ENCODE data around the gene LHX3.

Gene LHX3

GRCh38 chr9:136212345-136212950 is 7.5 kb upstream of the LHX3 start:
- no peak for TF ChIP-seq CTCF (IDR thresholded peaks at IDR 0.05)

- no peak for TF ChIP-seq CTCF (IDR thresholded peaks at IDR 0.05)
Measured at GRCh38 chr9:136211441-136212344, 6.8 kb upstream of the LHX3 start.

GRCh38 chr9:136211006-136211405 is 6.1 kb upstream of the LHX3 start:
- TF ChIP-seq CTCF (IDR thresholded peaks at IDR 0.05), result no peak

GRCh38 chr9:136210276-136210675 is 5.3 kb upstream of the LHX3 start:
- no peak for TF ChIP-seq CTCF (IDR thresholded peaks at IDR 0.05)

- no peak for TF ChIP-seq CTCF (IDR thresholded peaks at IDR 0.05)
Measured at GRCh38 chr9:136209786-136210185, 4.9 kb upstream of the LHX3 start.

GRCh38 chr9:136209232-136209631 is 4.3 kb upstream of the LHX3 start:
- no peak for TF ChIP-seq CTCF (IDR thresholded peaks at IDR 0.05)

- no peak for TF ChIP-seq CTCF (IDR thresholded peaks at IDR 0.05)
Measured at GRCh38 chr9:136208675-136209074, 3.7 kb upstream of the LHX3 start.

All from LNCAP (cell line).